Caki2 (cell line): ENCODE measurements around the gene DLEC1. TPM values are rescaled to one million over a fixed set of nuclear protein-coding genes. Genes with fewer than 3 reads are reported as not detected.

Source experiments
- DNase-seq: peaks from one replicate; pipeline ENCODE4 v3.0.0-alpha.2; 2015; ENCODE audit warnings: low read depth
- in situ Hi-C: cut with HindIII; loops from 2 replicates; pipeline ENCODE4 v1.10.0; 2016; ENCODE audit warnings: low sequenced_read_pairs, low pct_unique_long_range_greater_than_20kb, mixed read lengths
- total RNA-seq: library from RNA; depleted of rRNA; stranded (reverse); fragments of >200 nt; shearing (Covaris generic); gene quantifications from 2 replicates; pipeline ENCODE4 v1.2.3, GENCODE V29; 2014; ENCODE audit warnings: low replicate concordance

DLEC1 gene
- total RNA-seq, 1 experiment from 2014 or later, result not detected

- in situ Hi-C loops, result no loop called here
- DNase-seq, result peak; percentile 52
Observed at GRCh38 chr3:38138349-38139190, 99.6 kb downstream of the DLEC1 start, which contains the start of gene MYD88. Gene MYD88, plus strand, starts transcription at chr3:38138661. Its CDS starts 40 bp downstream, at chr3:38138701.

GRCh38 chr3:38139191-38139590 is 100.2 kb downstream of the DLEC1 start:
- in situ Hi-C loops, result no loop called here
- no peak for DNase-seq

- in situ Hi-C loops, result no loop called here
- no peak for DNase-seq
Observed at GRCh38 chr3:38139652-38140051, 100.6 kb downstream of the DLEC1 start.

- in situ Hi-C loops, result no loop called here
- DNase-seq, result no peak
Observed at GRCh38 chr3:38140326-38141172, 101.5 kb downstream of the DLEC1 start.

- in situ Hi-C loops, result no loop called here
- no peak for DNase-seq
Observed at GRCh38 chr3:38141173-38141951, 102.4 kb downstream of the DLEC1 start.

GRCh38 chr3:38141952-38142273 is 102.9 kb downstream of the DLEC1 start:
- no peak for DNase-seq
- in situ Hi-C loops, result no loop called here

- in situ Hi-C loops, result no loop called here
- DNase-seq, result no peak
Observed at GRCh38 chr3:38142959-38143358, 104.0 kb downstream of the DLEC1 start.

GRCh38 chr3:38143511-38143910 is 104.5 kb downstream of the DLEC1 start:
- no peak for DNase-seq
- in situ Hi-C loops, result no loop called here

GRCh38 chr3:38146504-38146903 is 107.5 kb downstream of the DLEC1 start:
- in situ Hi-C loops, result no loop called here
- no peak for DNase-seq

- in situ Hi-C loops, result no loop called here
Observed at GRCh38 chr3:38147421-38147820, 108.4 kb downstream of the DLEC1 start.

GRCh38 chr3:38148311-38148882 is 109.4 kb downstream of the DLEC1 start:
- in situ Hi-C loops, result no loop called here
- DNase-seq, result no peak

More at GRCh38 chr3:38147421-38147820, 108.4 kb downstream of the DLEC1 start:
- no peak for DNase-seq

- DNase-seq, result no peak
- in situ Hi-C loops, result no loop called here
Observed at GRCh38 chr3:38149708-38150107, 110.7 kb downstream of the DLEC1 start.

GRCh38 chr3:38150780-38151528 is 111.9 kb downstream of the DLEC1 start:
- in situ Hi-C loops, result no loop called here
- DNase-seq, result no peak

- DNase-seq, result no peak
- in situ Hi-C loops, result no loop called here
Observed at GRCh38 chr3:38151667-38152265, 112.8 kb downstream of the DLEC1 start.

GRCh38 chr3:38152609-38153008 is 113.6 kb downstream of the DLEC1 start:
- DNase-seq, result no peak
- in situ Hi-C loops, result no loop called here

- in situ Hi-C loops, result no loop called here
Observed at GRCh38 chr3:38153221-38153620, 114.2 kb downstream of the DLEC1 start.

GRCh38 chr3:38154033-38154494 is 115.1 kb downstream of the DLEC1 start:
- in situ Hi-C loops, result no loop called here
- peak; percentile 19 for DNase-seq

More at GRCh38 chr3:38153221-38153620, 114.2 kb downstream of the DLEC1 start:
- no peak for DNase-seq
